ES-I3 (cell line): Measurements from ENCODE around the gene URI1.

Experiments
- H3K36me3 ChIP-seq: 2 replicates; pipeline ENCODE4 v1.6.1; 2013; ENCODE audit warnings: mild to moderate bottlenecking, low read length, control low read depth, moderate library complexity; ENCODE audit not compliant: insufficient read depth
- H3K4me1 ChIP-seq: 2 replicates; pipeline ENCODE4 v1.6.1; 2013; ENCODE audit warnings: mild to moderate bottlenecking, control low read depth, low read length; ENCODE audit not compliant: insufficient read depth
- H3K9ac ChIP-seq: 2 replicates; pipeline ENCODE4 v1.6.1; 2013; ENCODE audit warnings: low read depth, mild to moderate bottlenecking, low read length, moderate library complexity
- H3K9me3 ChIP-seq: 2 replicates; pipeline ENCODE4 v1.6.1; 2013; ENCODE audit warnings: mild to moderate bottlenecking, low read length, moderate library complexity; ENCODE audit not compliant: control insufficient read depth, insufficient read depth

The URI1 gene

GRCh38 chr19:29971002-29971401 is 29.0 kb downstream of the URI1 start:
- no peak overlapping the region for H3K9ac ChIP-seq
- no peaks in the 10 kb centered on the region for H3K4me1 ChIP-seq
- no peaks in the 10 kb centered on the region for H3K9me3 ChIP-seq
- H3K36me3 ChIP-seq: no peaks in the 10 kb centered on the region

- Histone ChIP-seq H3K4me1 (no peaks in the 10 kb centered on the region), H3K9me3 (no peaks in the 10 kb centered on the region)
Observed at GRCh38 chr19:29971648-29972047, 29.6 kb downstream of the URI1 start.

GRCh38 chr19:29974701-29975100 is 32.7 kb downstream of the URI1 start:
- no peaks in the 10 kb centered on the region for H3K4me1 ChIP-seq
- H3K9me3 ChIP-seq: no peaks in the 10 kb centered on the region
- no peaks in the 10 kb centered on the region for H3K36me3 ChIP-seq
- H3K9ac ChIP-seq: no peak overlapping the region

More at GRCh38 chr19:29971648-29972047, 29.6 kb downstream of the URI1 start:
- Histone ChIP-seq H3K36me3 (no peaks in the 10 kb centered on the region), H3K9ac (no peak overlapping the region)

- no peaks in the 10 kb centered on the region for H3K9me3 ChIP-seq
- H3K4me1 ChIP-seq: no peaks in the 10 kb centered on the region
- H3K9ac ChIP-seq: no peak overlapping the region
Observed at GRCh38 chr19:29976151-29976943, 34.3 kb downstream of the URI1 start.

GRCh38 chr19:29978080-29978479 is 36.0 kb downstream of the URI1 start:
- H3K9ac ChIP-seq: no peak overlapping the region
- H3K9me3 ChIP-seq: no peaks in the 10 kb centered on the region
- no peaks in the 10 kb centered on the region for H3K4me1 ChIP-seq

More at GRCh38 chr19:29976151-29976943, 34.3 kb downstream of the URI1 start:
- no peaks in the 10 kb centered on the region for H3K36me3 ChIP-seq

GRCh38 chr19:29983568-29983967 is 41.5 kb downstream of the URI1 start:
- Histone ChIP-seq H3K9me3 (no peaks in the 10 kb centered on the region), H3K36me3 (peaks cover 4% of the 10 kb centered on the region), H3K9ac (no peak overlapping the region), H3K4me1 (no peaks in the 10 kb centered on the region)

More at GRCh38 chr19:29978080-29978479, 36.0 kb downstream of the URI1 start:
- no peaks in the 10 kb centered on the region for H3K36me3 ChIP-seq

GRCh38 chr19:29985196-29985595 is 43.2 kb downstream of the URI1 start:
- Histone ChIP-seq H3K9ac (no peak overlapping the region), H3K36me3 (peaks cover 4% of the 10 kb centered on the region), H3K9me3 (no peaks in the 10 kb centered on the region), H3K4me1 (no peaks in the 10 kb centered on the region)

GRCh38 chr19:29988351-29988750 is 46.3 kb downstream of the URI1 start:
- H3K9ac ChIP-seq: no peak overlapping the region
- peaks cover 4% of the 10 kb centered on the region for H3K36me3 ChIP-seq
- H3K4me1 ChIP-seq: no peaks in the 10 kb centered on the region
- peaks cover 3% of the 10 kb centered on the region; the same call in 1 of the 2 replicates for H3K9me3 ChIP-seq

- H3K36me3 ChIP-seq: no peaks in the 10 kb centered on the region
- no peak overlapping the region for H3K9ac ChIP-seq
- peaks cover 7% of the 10 kb centered on the region for H3K9me3 ChIP-seq
- no peaks in the 10 kb centered on the region for H3K4me1 ChIP-seq
Observed at GRCh38 chr19:29992233-29992867, 50.3 kb downstream of the URI1 start.

- Histone ChIP-seq H3K9ac (no peak overlapping the region), H3K36me3 (no peaks in the 10 kb centered on the region), H3K9me3 (peaks cover 4% of the 10 kb centered on the region), H3K4me1 (no peaks in the 10 kb centered on the region)
Observed at GRCh38 chr19:29999490-29999889, 57.5 kb downstream of the URI1 start.

GRCh38 chr19:30000862-30001261 is 58.8 kb downstream of the URI1 start:
- H3K9me3 ChIP-seq: no peaks in the 10 kb centered on the region; the same call in none of the 2 replicates
- H3K36me3 ChIP-seq: no peaks in the 10 kb centered on the region
- H3K9ac ChIP-seq: no peak overlapping the region
- no peaks in the 10 kb centered on the region for H3K4me1 ChIP-seq

- H3K36me3 ChIP-seq: no peaks in the 10 kb centered on the region
- H3K9me3 ChIP-seq: no peaks in the 10 kb centered on the region; the same call in none of the 2 replicates
- H3K4me1 ChIP-seq: no peaks in the 10 kb centered on the region
- no peak overlapping the region for H3K9ac ChIP-seq
Observed at GRCh38 chr19:30001301-30001700, 59.3 kb downstream of the URI1 start.

- no peaks in the 10 kb centered on the region for H3K4me1 ChIP-seq
- H3K9me3 ChIP-seq: no peaks in the 10 kb centered on the region; the same call in none of the 2 replicates
- no peak overlapping the region for H3K9ac ChIP-seq
- no peaks in the 10 kb centered on the region for H3K36me3 ChIP-seq
Observed at GRCh38 chr19:30001791-30002190, 59.8 kb downstream of the URI1 start.

GRCh38 chr19:30003866-30004265 is 61.8 kb downstream of the URI1 start:
- no peaks in the 10 kb centered on the region; the same call in 1 of the 2 replicates for H3K9me3 ChIP-seq
- no peaks in the 10 kb centered on the region; the same call in 1 of the 2 replicates for H3K36me3 ChIP-seq
- H3K4me1 ChIP-seq: no peaks in the 10 kb centered on the region
- no peak overlapping the region for H3K9ac ChIP-seq

GRCh38 chr19:30004403-30004802 is 62.4 kb downstream of the URI1 start:
- Histone ChIP-seq H3K9ac (no peak overlapping the region), H3K36me3 (no peaks in the 10 kb centered on the region; the same call in 1 of the 2 replicates), H3K4me1 (no peaks in the 10 kb centered on the region), H3K9me3 (no peaks in the 10 kb centered on the region; the same call in 1 of the 2 replicates)
